ENCODE data around the gene ARHGAP8. TPM values are rescaled to one million over a fixed set of nuclear protein-coding genes. Genes with fewer than 3 reads are reported as not detected.

Gene ARHGAP8
- total RNA-seq, 4 donors from 2014 or later, result 1.7 to 5.7 (median 3.0) TPM

GRCh38 chr22:44907765-44908737 is 155.7 kb downstream of the ARHGAP8 start:
- no peak overlapping the region for H3K4me3 ChIP-seq
- H3K4me1 ChIP-seq, result no peaks in the 10 kb centered on the region
- no peak for TF ChIP-seq EP300 (IDR thresholded peaks at IDR 0.05)
- no peak for TF ChIP-seq CTCF (IDR thresholded peaks at IDR 0.05)
- TF ChIP-seq POLR2A (IDR thresholded peaks at IDR 0.05), result no peak
- no peaks in the 10 kb centered on the region for H3K27me3 ChIP-seq
- peaks cover 0 to 13% (median 0%) of the 10 kb centered on the region in 4 donors for H3K9me3 ChIP-seq
- no peak overlapping the region for H3K27ac ChIP-seq
- 86 to 88% methylated on average over 17 to 19 of the region's 21 CpGs for WGBS, 2 donors
- peaks cover 0 to 52% (median 0%) of the 10 kb centered on the region in 3 donors for H3K36me3 ChIP-seq
- no peak for DNase-seq (ENCODE audit: low spot score in 2 of 2)

- H3K4me3 ChIP-seq, result no peak overlapping the region
- peaks cover 0 to 62% (median 0%) of the 10 kb centered on the region in 3 donors for H3K36me3 ChIP-seq
- H3K27ac ChIP-seq, result no peak overlapping the region
- 82 to 89% methylated on average over 6 of the region's 6 CpGs for WGBS, 2 donors
- peaks cover 0 to 13% (median 0%) of the 10 kb centered on the region in 4 donors for H3K9me3 ChIP-seq
- no peak for DNase-seq (ENCODE audit: low spot score in 2 of 2)
- H3K4me1 ChIP-seq, result no peaks in the 10 kb centered on the region
- no peaks in the 10 kb centered on the region for H3K27me3 ChIP-seq
- TF ChIP-seq CTCF (IDR thresholded peaks at IDR 0.05), result no peak
- TF ChIP-seq EP300 (IDR thresholded peaks at IDR 0.05), result no peak
- TF ChIP-seq POLR2A (IDR thresholded peaks at IDR 0.05), result no peak
These were observed 156.9 kb downstream of the ARHGAP8 start for GRCh38 chr22:44909241-44909640.

Other genes starting within 250 kb of the ARHGAP8 start
- gene PRR5, start 50.4 kb upstream of the ARHGAP8 start, total RNA-seq, result 10 to 100 TPM; 40.4 to 68.4 (median 42.5) TPM

Data from tibial nerve (tissue), 4 donors.